Measurements from ENCODE around the gene GATA3.

Gene GATA3

GRCh38 chr10:8037941-8038894 is 16.3 kb upstream of the GATA3 start:
- DNase-seq: no peak

GRCh38 chr10:8039321-8039881 is 15.1 kb upstream of the GATA3 start:
- peak in 1 of 2 experiments; percentile 10 for DNase-seq

- no peak for DNase-seq
Measured at GRCh38 chr10:8040651-8041050, 13.8 kb upstream of the GATA3 start.

GRCh38 chr10:8041284-8041991 is 13.1 kb upstream of the GATA3 start:
- no peak for DNase-seq

GRCh38 chr10:8041992-8042720 is 12.3 kb upstream of the GATA3 start:
- DNase-seq: no peak

GRCh38 chr10:8042721-8043568 is 11.5 kb upstream of the GATA3 start:
- no peak for DNase-seq

- no peak for DNase-seq
Measured at GRCh38 chr10:8043569-8044306, 10.8 kb upstream of the GATA3 start.

- DNase-seq: no peak
Measured at GRCh38 chr10:8044331-8044907, 10.1 kb upstream of the GATA3 start.

GRCh38 chr10:8044908-8045725 is 9.4 kb upstream of the GATA3 start:
- DNase-seq: peak in 1 of 2 experiments; percentile 4

- no peak for DNase-seq
Measured at GRCh38 chr10:8045726-8046494, 8.6 kb upstream of the GATA3 start.

GRCh38 chr10:8047452-8048280 is 6.8 kb upstream of the GATA3 start:
- DNase-seq: no peak

GRCh38 chr10:8048281-8049008 is 6.0 kb upstream of the GATA3 start:
- DNase-seq: no peak

GRCh38 chr10:8049045-8049864 is 5.2 kb upstream of the GATA3 start:
- DNase-seq: no peak

GRCh38 chr10:8049865-8050555 is 4.5 kb upstream of the GATA3 start:
- DNase-seq: no peak

- no peak for DNase-seq
Measured at GRCh38 chr10:8050556-8051108, 3.9 kb upstream of the GATA3 start.
